CD4-positive, alpha-beta T cell treated with Interleukin-4 for 4 hours (primary cell): Measurements from ENCODE around the gene KNCN.

Experiments
- DNase-seq: peaks from one replicate; pipeline ENCODE4 v3.0.0-alpha.2; 2020

Gene KNCN

DNA sequence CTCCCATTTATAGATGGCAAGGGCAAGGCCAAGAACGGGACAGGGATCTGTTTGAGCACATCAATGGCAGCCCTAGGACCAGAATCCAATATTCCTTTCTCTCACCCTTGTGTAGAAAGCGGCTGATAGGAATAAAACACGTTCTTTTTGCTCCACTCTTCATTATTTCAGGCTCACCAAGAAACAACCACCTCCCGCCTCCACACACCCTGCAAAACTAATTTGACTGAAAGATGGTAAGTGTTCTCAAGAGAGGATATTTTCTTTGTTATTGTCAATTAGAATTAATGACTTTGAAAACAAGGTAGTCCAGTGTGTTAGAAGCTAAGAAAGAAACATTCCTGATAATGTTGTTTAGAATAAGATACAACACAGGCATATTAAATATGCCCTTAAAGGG, 11.9 kb upstream of the KNCN start:
- DNase-seq = no peak

DNA sequence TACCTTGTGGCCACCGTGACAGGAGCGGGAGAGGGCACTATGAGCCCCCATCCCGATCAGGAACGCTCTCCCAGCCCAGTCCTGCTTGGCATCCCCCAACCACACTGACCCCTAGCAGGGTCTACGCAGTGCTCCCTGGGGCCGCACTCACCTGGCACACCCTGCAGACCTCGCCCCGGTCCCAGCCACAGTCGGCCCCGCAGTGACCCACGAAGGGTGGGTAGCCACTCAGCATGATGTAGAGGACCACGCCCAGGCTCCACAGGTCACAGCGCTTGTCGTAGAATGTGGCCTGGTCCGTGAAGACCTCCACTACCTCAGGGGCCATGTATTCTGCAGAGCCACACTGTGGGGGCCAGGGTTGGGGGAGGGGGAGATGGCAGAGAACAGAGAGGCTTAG, 11.1 kb upstream of the KNCN start:
- no peak for DNase-seq

DNA sequence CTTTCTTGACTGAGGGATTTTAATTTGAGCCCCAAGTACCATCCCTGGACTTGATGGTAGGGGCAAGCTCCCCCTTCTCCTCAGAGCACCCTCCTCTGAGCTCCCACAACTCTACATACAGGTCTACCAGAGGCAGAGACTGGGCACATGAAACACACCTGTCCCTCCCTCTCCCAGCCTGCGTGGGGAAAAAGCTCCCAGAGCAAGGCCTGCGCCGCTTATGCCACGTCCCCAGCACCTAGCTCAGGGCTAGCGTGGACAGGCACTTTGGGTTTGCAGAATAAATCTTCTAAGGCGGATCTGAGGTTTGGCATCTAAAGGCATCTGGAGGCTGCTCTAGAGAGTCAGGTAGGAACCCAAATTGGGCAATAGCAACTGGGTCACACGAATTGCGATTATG, 7.5 kb upstream of the KNCN start:
- no peak for DNase-seq

DNA sequence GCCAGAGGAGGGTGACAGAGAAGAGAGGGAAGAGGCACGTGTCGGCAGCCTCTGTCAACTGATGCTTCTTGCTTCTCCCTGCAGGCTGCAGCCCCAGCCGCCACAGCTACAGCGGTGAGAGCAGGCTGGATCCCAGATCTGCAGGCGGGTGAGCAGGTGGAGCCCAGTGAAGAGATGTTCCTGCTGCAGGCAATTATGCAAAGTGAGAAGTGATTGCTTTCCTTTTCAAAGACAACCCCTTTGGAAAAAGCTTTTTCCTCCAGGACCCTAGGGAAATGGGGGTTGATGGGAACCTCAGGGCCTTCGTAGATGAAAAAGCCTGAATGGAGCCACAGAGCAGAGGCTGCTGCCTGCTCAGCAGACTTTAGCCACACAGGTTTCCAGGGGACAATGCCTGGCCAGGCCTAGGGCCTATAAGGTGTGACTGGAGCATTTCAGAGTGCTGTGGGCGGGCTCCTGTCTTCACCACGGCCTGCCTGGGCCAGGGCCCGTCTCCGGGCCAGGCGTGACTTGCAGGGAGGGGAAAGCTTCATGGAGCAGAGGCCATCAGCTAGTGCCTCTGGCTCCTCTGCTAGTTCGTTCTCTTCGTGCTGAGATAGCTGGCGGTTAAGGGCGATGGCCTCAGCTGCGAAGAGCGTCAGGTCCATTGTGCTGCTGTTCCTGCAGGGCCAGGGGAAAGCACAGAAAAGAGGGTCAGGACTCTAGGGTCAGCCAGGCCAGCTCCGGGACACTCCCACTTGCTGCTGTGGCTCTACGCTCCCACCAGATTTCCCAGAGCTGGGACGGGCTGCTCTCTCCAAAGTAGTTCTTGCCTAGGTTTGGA, 6.9 kb upstream of the KNCN start:
- DNase-seq = no peak

DNA sequence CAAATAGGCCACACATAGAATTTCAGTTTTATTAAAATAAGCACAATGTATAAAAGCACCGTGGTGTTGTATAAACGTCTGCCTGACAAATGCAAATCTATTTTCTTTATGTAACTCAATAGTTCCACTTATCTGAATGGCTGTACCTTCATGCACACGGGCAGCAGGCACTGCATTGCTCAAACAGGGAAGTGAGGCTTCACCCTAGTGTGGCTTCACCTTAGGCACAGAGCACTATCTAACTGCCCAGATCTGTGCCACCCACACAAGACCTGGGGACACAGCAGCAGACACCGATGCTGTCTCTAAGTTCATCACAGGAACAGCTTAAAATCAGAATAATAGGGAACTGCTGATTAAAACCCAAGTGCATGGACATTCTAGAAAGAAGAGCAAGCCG, 6.0 kb upstream of the KNCN start:
- no peak for DNase-seq

DNA sequence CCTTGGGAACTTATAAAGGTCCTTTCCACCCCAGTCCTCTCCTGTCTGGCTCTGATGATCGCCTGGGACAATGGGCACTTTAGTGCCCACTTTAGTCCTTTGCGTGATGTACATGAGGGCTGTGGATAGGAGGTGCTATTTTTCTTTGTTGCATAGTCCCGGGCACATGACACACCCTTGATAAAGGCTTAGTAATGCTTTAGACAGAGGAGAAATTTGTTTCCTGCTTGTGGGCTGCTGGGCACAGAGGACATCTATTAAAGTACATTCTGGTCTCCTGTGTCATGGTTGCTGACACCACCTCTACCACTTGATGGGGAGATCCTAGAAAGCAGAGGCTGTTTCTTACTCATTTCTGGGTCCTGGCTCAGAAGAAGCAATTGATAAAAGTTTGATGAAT, 5.4 kb upstream of the KNCN start:
- no peak for DNase-seq

DNA sequence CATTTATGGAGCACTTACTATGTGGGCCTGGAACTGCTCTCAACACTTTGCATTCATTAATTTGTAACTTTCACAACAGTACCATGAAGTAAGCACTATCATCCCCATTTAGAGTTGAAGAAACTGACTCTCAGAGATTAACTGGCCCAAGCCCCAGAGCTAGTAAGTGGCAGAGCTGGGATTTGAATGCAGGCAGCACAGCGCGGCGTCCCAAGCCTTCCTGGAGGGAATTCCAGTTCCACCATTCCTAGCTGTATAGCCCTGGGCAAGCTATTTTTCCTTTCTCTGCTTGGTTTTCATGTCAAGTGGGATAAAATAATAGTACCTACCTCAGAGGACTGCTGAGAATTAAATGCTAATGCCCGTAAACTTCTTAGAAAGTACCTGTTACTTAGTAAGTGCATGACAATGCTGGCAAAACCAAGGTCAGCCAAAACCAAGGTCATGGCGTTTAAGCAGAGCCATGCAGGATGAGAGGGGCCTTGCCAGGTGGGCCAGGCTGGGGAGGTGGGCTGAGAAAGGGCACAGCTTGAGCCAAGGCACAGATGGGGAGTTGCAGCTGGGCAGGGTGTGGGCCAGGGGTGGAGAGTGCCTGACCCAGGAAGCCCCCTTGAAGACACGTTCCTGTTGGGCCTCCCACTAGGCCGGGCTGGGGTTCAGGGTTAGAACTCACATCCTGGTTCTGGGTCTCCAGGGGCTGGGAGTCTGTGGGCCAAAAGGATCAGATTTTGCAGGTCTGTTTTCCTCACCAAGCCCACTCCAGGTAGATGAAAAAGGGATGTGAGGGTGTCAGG, 4.6 kb upstream of the KNCN start:
- DNase-seq = no peak

DNA sequence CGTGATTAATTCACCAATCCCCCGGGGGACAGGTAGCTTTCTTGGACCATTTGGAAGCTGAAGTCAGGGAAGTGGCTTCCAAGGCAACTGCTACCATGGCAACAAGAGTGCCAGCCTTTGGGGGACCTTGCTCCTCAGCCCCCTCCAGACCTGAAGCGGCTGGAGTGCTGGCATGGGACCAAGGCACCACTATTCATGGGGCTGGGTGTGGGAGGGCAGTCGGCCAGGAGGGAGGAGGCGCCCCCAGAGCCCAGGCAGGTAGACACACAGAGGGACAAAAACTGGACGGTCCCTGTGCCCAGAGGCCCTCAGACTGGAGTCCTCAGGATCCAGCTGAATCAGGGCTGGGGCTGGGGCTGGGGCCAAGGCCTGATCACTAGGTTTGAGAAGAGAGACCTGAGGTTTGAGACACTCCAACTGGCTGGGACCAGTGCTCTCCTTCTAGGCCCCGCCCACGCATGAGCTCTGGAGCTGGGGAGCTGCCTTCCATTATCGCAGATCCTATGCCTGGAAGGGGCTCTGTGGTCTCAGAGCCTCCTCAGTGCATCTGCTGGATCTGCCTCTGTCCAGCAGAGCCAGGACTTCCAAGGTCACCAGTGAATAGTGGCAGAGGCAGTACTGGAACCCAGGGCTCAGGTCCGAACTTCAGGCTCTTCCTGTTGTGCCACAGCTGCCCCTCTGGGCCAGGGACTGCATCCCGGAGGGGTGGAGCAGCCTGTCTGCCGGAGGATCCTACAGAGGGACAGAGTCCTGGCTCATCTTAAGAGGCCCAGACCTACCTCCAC, 3.3 kb upstream of the KNCN start:
- DNase-seq = no peak

DNA sequence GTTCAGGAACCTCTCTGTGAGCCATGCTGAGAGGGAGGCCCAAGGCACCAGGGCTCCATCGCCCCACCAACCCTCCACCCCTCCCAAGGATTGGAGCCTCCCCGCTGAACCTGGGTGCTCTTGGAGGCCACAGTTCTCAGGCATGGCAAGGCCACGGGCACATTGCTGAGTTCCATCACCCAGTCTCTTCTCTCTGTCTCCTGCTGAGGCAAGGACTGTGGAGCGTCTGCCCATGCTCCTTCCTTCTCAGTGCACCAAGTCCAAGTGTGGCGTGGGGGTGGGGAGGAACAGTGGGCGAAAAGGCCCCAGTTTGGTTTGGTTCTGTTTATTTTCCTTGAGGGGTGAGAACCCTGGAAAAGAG, 2.8 kb upstream of the KNCN start:
- DNase-seq = no peak

DNA sequence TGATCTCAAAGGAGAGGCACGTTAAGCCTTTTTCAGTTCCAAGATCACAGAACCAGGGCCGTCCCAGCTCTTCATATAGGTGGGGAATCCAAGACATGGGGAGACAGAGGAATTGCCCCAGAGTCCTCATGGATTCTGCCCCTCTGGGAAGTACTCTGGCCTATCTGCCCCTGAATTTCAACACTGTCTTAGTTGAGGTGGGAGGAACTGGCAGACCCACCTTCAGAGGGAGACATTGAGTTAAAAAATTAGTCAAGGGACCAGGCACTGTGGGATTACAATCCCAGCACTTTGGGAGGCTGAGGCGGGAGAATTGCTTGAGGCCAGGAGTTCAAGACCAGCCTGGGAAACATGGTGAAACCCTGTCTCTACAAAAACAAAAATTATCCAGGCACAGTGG, 2.1 kb upstream of the KNCN start:
- no peak for DNase-seq

DNA sequence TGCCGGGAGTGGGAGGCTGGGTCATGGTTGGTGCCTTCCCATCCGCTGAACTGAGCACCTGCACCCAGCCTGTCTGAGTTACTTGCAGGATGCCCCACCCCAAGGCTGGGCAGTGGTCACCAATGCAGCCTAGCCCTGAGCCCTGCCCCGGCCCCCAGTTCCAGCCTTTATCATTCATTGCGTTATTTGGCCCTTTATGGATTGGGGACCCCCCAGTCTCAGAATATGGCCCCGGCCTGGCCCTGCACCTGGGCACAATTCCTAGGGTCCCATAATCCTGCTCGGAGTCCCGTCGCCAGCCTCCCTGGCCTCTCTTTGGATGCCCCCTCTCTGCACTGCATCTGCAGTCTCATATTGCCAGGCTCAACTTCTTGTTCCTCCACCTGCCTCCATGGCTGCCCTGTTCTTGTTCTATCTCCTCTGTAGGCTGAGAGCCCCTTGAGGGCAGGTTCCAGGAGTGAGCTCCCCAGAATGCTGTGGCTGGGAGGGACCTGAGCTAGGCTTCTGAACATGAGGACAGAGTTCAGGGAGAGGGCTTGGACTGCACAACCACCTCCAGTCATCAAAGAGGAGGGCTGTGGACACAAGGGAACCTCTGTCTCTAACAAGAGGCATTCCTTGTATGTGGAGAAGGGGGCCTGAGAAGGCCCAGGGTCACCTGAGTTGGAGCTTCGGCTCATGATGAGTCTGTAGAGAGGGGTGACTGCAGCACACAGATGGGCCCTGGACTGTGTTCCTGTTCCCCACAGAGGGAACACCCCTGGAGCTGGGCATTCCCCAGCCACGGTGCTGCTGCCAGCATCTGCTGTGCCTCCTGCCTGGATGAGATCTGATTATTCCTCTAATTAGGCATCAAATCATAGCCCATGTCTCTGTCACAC, 1.1 kb upstream of the KNCN start:
- DNase-seq = no peak

DNA sequence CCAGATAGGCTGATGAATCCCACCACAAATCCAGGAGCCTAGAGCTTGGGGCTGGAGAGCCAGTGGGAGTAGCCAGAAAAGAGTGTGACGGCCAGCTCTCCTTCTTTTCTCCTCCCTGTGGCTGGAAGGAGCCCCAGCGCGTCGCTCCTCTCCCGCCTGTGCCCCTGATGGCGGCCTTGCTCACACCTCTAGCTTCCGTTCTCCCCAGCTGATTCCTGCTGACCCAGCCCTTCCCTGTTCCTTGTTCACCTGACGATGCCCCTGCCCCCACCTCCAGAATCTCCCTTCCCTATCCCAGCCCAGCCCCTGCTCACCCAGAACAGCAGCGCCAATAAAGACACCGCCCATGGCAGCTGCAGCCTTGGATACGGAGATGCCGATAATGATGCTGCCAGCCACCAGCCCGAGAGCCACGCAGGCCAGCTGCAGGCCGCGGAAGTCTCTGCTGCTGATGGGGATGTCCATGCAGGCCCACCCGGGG, 656 bp downstream of the KNCN start:
- DNase-seq = no peak

DNA sequence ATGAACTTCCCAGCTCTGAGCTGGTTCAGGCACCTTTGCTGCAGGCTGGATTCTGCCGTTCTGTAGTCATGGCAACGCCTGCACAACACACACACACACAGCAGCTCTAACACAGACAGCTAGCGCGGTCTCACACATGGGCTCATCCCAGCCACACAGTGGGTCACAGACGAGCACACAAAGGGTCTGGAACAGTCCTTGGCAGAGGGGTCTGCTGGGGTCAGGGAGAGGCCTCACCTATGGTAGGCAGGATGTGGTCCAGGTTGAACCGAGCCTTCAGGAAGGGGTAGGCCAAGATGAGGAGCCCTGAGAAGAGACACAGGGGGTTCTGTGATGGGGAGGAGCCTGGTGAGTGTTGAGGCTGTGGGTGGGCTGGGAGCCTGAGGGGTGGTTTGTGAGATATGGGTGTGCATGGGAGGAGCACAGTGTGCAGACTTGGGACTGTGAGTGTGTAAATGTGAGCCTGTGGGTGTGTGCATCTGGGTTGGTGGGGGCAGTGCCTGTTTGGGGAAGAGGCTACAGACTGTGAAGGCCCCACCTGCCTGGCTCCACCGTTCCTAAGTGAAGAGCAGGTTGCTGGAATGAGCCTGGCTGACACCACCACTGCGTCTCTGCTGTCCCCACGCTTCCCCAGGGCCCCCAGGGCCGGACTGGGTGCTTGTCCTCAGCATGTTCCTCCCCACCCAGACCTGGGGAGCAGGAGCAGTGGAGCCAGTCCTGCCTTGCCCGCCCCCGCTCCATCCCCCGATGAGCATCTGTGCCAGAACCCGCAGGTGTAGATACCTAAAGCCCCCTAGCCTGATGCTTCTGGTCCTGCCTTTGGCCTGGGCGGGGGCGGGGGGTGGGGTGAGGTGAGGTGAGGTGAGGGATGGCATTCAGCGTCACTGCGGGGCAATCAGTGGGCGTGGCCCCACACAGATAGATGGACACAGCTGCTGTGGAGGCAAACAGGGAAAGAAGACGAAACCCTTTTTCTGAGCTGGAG, 1.5 kb downstream of the KNCN start:
- DNase-seq = peak; percentile 79

DNA sequence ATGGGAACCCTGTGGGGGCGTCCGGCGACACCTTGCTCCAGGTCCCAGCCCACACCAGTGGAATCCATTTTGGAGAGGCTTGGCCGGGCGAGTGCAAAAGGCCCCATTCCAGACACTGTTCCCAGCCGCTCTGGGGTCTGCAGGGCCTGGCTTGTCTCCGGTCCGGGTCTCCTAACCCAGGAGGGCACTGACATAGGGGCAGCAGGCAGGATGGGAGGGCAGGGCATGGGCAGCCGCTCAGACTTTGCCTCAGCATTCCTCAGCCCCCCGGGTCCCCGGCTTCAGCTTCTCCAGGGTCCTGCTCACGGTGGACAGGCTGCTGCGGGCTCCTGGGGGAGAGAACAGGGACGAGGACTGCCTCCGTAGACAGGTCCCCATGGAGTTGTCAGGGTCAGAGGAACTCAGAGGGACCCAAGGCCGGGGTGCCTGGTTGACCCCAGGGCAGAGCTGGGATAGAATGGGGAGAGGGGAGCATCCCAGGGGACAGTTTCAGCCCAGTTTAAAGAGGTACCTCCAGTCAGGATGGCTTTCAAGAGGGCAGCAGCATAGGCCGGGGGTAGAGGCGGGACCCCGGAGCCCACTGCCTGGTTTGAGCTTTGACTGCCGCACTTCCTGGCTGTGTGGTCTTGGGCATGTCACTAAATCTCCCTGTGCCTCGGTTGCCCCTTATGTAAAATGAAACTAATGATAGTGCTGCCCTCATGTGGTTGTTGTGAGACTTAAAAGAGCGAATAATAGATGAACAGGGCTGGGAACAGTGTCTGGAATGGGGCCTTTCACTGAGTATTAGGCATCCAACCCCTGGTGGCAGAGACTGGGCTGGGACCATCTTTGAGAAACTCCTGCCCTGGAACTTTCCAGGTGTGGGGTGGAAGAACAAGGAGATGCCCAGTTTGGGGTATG, 3.7 kb downstream of the KNCN start:
- DNase-seq = peak; percentile 43

DNA sequence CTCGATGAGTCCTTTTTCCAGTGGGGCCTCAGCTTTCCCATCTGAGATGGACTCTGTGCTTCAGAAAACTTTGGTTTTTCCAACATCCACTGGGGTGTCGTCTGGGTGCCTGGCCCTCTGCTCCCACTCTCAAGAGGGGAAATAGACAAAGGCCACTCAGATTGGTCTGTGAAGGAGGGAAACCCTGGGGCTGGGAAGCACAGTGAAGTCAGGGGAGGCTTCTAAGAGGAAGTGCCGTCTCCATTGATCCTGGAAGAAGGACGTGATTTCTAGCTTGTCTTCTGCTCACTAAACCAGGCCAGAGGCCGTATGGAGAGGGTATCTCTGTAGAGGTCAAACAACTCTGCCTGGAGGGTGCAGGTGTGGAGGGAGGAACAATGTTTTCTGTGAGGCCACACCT, 5.2 kb downstream of the KNCN start:
- DNase-seq = no peak

DNA sequence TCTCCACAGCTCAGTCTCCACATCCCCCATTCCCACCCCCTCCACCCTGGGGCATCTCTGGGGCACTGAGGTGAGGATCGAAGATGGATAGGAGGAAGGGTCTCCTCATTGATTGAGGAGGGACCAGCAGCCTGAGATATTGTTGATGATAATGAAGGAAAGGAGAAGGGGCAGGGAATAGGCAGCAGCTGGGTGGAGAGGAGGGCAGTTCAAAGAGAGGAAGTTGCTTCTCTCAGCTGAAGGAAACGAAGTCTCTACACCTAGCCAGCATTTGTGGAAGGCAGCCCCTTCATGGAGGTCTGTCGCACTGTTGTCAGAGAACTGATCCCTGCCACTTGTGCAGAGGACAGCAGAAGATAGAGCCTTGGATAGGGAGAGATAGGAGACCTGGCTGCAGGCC, 5.7 kb downstream of the KNCN start:
- no peak for DNase-seq

DNA sequence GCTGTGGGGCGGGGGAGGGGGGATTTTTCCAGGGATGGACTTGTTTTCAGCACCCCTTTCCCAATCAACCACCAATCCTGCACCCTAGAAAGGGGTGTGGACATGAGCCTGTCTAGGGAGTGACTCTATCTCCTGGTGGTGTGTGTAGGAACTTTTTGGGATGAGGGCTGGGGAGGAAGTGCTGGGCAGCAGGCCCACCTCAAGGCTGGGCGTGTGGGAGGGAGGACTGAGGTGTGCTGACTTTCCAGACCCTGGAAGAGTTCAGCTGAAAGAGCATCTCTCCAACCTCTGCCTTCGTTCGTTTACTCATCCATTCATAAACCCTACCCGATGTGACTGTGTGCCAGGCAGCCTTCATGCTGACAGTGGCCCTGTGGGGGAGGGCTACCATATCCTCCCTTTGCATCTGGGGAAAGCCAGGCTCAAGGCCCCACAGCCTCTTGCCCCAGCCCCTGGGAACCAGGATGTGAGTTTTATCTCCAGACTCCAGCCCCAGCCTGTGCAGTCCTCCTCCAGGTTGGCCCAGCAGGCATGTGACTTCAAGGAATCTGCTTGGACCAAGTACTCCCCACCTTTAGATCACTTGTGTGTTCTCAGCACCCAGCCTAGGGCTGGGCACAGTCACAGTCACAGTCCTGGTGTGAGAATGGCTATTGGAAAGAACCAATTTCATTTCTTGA, 6.7 kb downstream of the KNCN start:
- DNase-seq = no peak

DNA sequence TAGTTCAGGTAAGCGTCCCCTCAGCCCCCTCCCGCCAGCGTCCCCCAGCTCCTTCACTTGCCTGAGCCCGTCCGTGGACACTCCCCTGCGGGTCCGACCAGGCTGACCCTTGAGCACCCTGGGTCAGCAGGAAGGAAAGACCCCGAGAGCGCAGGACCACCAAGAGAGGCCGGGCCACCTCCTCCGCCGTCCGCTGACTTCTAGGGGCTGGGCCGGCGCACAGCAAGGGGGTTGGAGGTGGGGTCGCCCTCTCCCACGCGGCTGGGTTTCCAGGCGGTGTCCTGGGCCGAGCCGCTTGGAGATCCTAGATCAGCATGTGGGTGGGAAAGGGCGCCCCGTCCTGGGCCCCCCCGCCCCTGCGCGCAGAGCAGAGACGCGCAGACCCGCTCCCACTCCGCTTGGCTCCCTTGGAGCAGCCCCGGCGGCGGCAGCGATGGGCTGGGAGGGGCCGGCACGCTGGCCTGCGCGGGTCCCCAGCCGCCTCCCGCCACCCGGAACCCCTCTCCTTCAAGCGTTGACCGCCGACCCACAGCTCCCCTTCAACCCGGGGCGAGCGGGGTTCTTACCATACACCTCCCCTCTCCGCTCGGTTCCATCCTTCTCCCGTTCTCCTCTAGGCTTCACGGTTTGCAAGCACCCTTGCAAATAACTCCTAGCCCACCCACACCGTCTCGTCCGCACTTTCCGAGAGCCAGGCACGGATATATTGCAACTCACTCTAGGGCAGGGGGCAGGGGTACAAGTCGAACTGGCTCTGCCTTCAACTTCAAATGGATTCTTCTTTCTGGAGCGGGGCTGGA, 7.5 kb downstream of the KNCN start:
- no peak for DNase-seq

DNA sequence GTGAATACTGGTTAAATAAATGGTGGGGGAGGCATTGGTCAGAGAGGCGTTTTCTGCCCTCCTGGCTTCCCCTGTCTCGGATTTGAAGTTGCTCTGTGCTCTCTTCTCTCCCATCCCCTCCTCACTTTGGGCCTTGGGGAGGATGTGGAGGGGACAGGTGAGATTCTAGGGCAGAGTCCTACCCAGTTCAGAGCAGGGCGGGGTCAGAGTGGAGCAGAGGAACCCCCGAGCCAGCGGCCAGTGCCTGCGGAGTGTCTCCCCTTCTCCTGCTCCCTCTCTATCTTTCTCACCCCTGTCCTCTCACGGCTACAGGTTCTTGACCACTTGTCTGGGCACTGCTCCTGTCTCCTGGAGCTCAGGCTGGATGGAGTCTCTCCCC, 8.1 kb downstream of the KNCN start:
- no peak for DNase-seq
